ENCODE measurements around the gene JAM3.

Gene JAM3

GRCh38 chr11:134068829-134069425 lies at the start of gene JAM3:
JAM3 (plus strand) TSS chr11:134069072; CDS start chr11:134069084, 12 bp downstream.
- peak; percentile 92 for DNase-seq

- DNase-seq: no peak
Measured at GRCh38 chr11:134019500-134019899, 49.4 kb upstream of the JAM3 start.

- no peak for DNase-seq
Measured at GRCh38 chr11:134020598-134020997, 48.3 kb upstream of the JAM3 start.

GRCh38 chr11:134021326-134021725 lies 47.5 kb upstream of the JAM3 start:
- no peak for DNase-seq

- no peak for DNase-seq
Measured at GRCh38 chr11:134022748-134023147, 46.1 kb upstream of the JAM3 start.

GRCh38 chr11:134024420-134025081 lies 44.3 kb upstream of the JAM3 start:
- DNase-seq: peak; percentile 67

- DNase-seq: no peak
Measured at GRCh38 chr11:134025082-134025429, 43.8 kb upstream of the JAM3 start.

- DNase-seq: no peak
Measured at GRCh38 chr11:134026655-134027343, 42.1 kb upstream of the JAM3 start.

- DNase-seq: no peak
Measured at GRCh38 chr11:134027671-134028070, 41.2 kb upstream of the JAM3 start.

- no peak for DNase-seq
Measured at GRCh38 chr11:134028368-134028920, 40.4 kb upstream of the JAM3 start.

GRCh38 chr11:134030853-134031252 lies 38.0 kb upstream of the JAM3 start:
- DNase-seq: no peak

- no peak for DNase-seq
Measured at GRCh38 chr11:134032043-134032442, 36.8 kb upstream of the JAM3 start.

GRCh38 chr11:134032501-134033091 lies 36.3 kb upstream of the JAM3 start:
- no peak for DNase-seq

- DNase-seq: no peak
Measured at GRCh38 chr11:134033276-134033675, 35.6 kb upstream of the JAM3 start.

- DNase-seq: peak; percentile 82
Measured at GRCh38 chr11:134033696-134034491, 35.0 kb upstream of the JAM3 start.

- no peak for DNase-seq
Measured at GRCh38 chr11:134034496-134035381, 34.1 kb upstream of the JAM3 start.

- no peak for DNase-seq
Measured at GRCh38 chr11:134036492-134037045, 32.3 kb upstream of the JAM3 start.

GRCh38 chr11:134037046-134037908 lies 31.6 kb upstream of the JAM3 start:
- peak; percentile 68 for DNase-seq

GRCh38 chr11:134038897-134039470 lies 29.9 kb upstream of the JAM3 start:
- no peak for DNase-seq

Data from fibroblast of skin of right biceps (primary cell).